HG03039 (cell line): ENCODE data around the gene CA7.
"Not testable (repeated sequence)": the region's sequence is repeated elsewhere in the genome, so short reads cannot be mapped to it uniquely, and the experiment has no call there.

Experiments used
- ATAC-seq: cut with Tn5 transposase; IDR thresholded peaks from one replicate; pipeline ENCODE4 v1.9.1; 2021; ENCODE audit warnings: mild to moderate bottlenecking, moderate library complexity; ENCODE audit not compliant: unreplicated experiment

CA7 gene

GRCh38 chr16:66846266-66846665, 2.1 kb downstream of the CA7 start:
- no peak for ATAC-seq

- no peak for ATAC-seq
These were observed 2.6 kb downstream of the CA7 start for GRCh38 chr16:66846831-66847230.

GRCh38 chr16:66847533-66848067, 3.4 kb downstream of the CA7 start:
- ATAC-seq, result no peak

GRCh38 chr16:66848172-66848571, 4.0 kb downstream of the CA7 start:
- no peak for ATAC-seq

GRCh38 chr16:66849021-66849420, 4.8 kb downstream of the CA7 start:
- ATAC-seq, result no peak

GRCh38 chr16:66849549-66849948, 5.3 kb downstream of the CA7 start:
- no peak for ATAC-seq

GRCh38 chr16:66850115-66850815, 6.1 kb downstream of the CA7 start:
- no peak for ATAC-seq

- no peak for ATAC-seq
These were observed 7.2 kb downstream of the CA7 start for GRCh38 chr16:66851166-66851964.

GRCh38 chr16:66853261-66854139, 9.3 kb downstream of the CA7 start:
- no peak for ATAC-seq

- ATAC-seq, result no peak
These were observed 12.0 kb downstream of the CA7 start for GRCh38 chr16:66856184-66856730.

- ATAC-seq, result no peak
These were observed 12.6 kb downstream of the CA7 start for GRCh38 chr16:66856801-66857200.

- no peak for ATAC-seq
These were observed 13.2 kb downstream of the CA7 start for GRCh38 chr16:66857437-66857836.

GRCh38 chr16:66858740-66859396, 14.7 kb downstream of the CA7 start:
- ATAC-seq, result no peak

GRCh38 chr16:66859397-66860068, 15.3 kb downstream of the CA7 start:
- no peak for ATAC-seq

GRCh38 chr16:66862023-66862520, 17.9 kb downstream of the CA7 start:
- ATAC-seq, result no peak

- no peak for ATAC-seq
These were observed 19.5 kb downstream of the CA7 start for GRCh38 chr16:66863707-66864106.

GRCh38 chr16:66869424-66869823, 25.2 kb downstream of the CA7 start:
- no peak for ATAC-seq

GRCh38 chr16:66871363-66871762, 27.1 kb downstream of the CA7 start:
- not testable (repeated sequence) for ATAC-seq

GRCh38 chr16:66871840-66872239, 27.6 kb downstream of the CA7 start:
- ATAC-seq, result no peak

GRCh38 chr16:66872559-66872942, 28.3 kb downstream of the CA7 start:
- ATAC-seq, result no peak
